Measurements from ENCODE around the gene AGBL4. TPM values are rescaled to one million over a fixed set of nuclear protein-coding genes. Genes with fewer than 3 reads are reported as not detected.

Gene AGBL4
- total RNA-seq, 4 donors from 2014 or later: not detected

DNA sequence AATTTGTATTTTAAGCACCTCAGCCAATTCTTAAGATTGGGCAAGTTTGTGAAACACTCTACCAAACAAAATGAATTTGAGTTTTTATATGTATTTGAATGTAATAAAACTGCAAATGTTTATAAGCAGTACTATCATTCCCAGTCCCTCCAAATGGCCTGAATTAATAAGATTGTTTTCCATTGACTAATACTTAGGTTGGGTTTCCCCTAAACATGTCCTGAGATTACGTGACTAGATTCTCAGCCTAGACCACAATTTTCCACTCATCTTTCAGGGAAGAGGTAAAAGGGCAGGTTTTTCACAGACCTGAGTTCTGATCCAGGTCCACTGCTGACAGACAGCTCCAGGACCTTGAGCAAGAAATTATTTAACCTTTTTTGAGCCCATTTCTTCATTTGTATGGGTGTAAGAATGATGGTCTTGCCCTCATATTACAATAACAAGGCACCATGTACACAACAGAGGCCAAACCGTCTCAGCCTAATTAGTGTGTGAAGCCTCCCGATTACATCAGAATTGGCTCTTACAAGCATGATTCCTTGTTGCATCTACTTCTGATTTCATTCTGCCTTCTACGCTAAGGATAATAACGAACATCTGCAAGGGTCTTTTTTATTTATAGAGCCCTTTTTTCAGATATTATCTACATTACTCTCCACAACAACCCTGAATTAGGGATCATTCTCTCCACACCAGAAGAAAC is 1298.3 kb downstream of the AGBL4 start:
- no peak for TF ChIP-seq POLR2A (IDR thresholded peaks at IDR 0.05)
- TF ChIP-seq, protein P1, sequence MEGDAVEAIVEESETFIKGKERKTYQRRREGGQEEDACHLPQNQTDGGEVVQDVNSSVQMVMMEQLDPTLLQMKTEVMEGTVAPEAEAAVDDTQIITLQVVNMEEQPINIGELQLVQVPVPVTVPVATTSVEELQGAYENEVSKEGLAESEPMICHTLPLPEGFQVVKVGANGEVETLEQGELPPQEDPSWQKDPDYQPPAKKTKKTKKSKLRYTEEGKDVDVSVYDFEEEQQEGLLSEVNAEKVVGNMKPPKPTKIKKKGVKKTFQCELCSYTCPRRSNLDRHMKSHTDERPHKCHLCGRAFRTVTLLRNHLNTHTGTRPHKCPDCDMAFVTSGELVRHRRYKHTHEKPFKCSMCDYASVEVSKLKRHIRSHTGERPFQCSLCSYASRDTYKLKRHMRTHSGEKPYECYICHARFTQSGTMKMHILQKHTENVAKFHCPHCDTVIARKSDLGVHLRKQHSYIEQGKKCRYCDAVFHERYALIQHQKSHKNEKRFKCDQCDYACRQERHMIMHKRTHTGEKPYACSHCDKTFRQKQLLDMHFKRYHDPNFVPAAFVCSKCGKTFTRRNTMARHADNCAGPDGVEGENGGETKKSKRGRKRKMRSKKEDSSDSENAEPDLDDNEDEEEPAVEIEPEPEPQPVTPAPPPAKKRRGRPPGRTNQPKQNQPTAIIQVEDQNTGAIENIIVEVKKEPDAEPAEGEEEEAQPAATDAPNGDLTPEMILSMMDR (IDR thresholded peaks at IDR 0.05): no peak
- 65 to 83% methylated on average over 5 of the region's 5 CpGs for WGBS, 2 donors
- DNase-seq: no peak
- H3K27ac ChIP-seq: no peak overlapping the region
- intact Hi-C loops (cut with DNase I): no loop called here
- peaks cover 0 to 7% (median 0%) of the 10 kb centered on the region in 3 donors for H3K36me3 ChIP-seq
- no peak overlapping the region for H3K4me3 ChIP-seq
- H3K4me1 ChIP-seq: no peaks in the 10 kb centered on the region
- no peaks in the 10 kb centered on the region for H3K9me3 ChIP-seq
- no peaks in the 10 kb centered on the region for H3K27me3 ChIP-seq

DNA sequence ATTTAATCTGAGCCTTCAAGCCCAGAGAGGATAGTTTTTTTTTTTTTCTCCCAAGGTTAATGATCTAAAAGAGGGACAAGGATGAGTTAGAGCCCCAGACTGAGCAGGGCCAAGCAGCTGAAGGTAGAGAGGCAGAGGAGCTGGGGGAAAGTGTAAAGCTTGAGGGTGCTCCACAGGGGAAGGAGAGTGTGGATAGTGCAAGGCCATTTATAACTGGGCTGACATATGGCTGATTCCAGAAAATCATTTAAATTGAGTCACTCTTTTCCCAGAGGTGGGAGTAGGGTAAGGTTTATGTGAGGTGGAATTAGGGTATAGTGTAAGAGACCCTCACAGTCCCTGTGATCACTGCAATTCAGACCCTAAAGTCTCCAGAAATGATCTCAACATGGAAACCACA is 1302.8 kb downstream of the AGBL4 start:
- H3K27ac ChIP-seq: no peak overlapping the region
- TF ChIP-seq, protein P1 (IDR thresholded peaks at IDR 0.05): no peak
- TF ChIP-seq POLR2A (IDR thresholded peaks at IDR 0.05): no peak
- H3K36me3 ChIP-seq: no peaks in the 10 kb centered on the region
- no peak overlapping the region for H3K4me3 ChIP-seq
- no peaks in the 10 kb centered on the region for H3K27me3 ChIP-seq
- no peaks in the 10 kb centered on the region for H3K4me1 ChIP-seq
- H3K9me3 ChIP-seq: no peaks in the 10 kb centered on the region
- DNase-seq: no peak
- intact Hi-C loops (cut with DNase I): no loop called here

DNA sequence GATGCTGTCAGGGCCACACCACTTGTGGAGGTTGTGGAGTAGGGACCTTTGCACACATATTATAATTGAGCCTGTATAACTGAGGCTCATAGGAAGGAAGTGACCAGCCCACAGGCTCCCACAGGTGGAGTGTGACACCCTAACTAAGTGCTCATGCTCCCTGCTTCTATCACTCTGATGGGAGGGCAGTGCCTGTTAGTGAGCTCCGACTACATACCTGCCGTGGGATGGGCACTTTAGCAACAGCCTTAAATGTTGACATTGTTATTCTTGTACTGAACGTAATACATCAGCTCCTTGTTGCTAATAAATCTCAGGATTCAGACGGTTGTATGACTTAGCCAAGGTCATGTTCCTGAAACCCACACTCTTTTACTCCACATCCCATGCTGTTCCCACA is 1305.0 kb downstream of the AGBL4 start:
- Histone ChIP-seq H3K36me3 (no peaks in the 10 kb centered on the region), H3K9me3 (no peaks in the 10 kb centered on the region), H3K27me3 (no peaks in the 10 kb centered on the region), H3K4me3 (no peak overlapping the region), H3K4me1 (no peaks in the 10 kb centered on the region), H3K27ac (no peak overlapping the region)
- WGBS, 2 donors: 76 to 77% methylated on average over 4 of the region's 4 CpGs
- intact Hi-C loops (cut with DNase I): no loop called here
- no peak for TF ChIP-seq POLR2A (IDR thresholded peaks at IDR 0.05)
- TF ChIP-seq, protein P1 (IDR thresholded peaks at IDR 0.05): no peak
- DNase-seq: no peak

DNA sequence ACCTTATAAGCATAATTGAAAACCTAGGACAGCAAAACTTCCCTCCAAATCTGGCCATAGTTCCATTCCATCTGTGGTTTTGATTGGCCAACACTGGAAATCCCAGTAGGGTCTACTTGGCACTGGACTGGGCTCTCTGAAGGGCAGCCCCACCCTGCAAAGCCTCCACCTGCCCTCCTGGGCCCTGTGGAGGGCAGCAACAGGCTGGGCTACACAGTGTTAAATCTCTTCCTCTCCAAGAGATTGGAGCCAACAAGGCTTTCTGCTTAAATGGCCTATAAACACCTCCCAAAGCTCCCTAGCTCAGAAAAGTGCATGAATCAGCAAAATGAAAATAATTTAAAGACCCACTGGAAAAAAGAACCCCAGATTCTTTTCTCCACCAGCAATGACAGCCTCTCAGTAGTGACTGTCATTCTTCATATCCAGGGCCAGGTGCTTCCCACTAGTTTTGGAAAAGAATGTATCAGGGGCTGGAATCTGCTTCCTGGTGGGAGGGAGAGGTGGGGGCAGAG is 1305.6 kb downstream of the AGBL4 start:
- H3K4me3 ChIP-seq: no peak overlapping the region
- no peak overlapping the region for H3K27ac ChIP-seq
- DNase-seq: no peak
- TF ChIP-seq POLR2A (IDR thresholded peaks at IDR 0.05): no peak
- TF ChIP-seq, protein P1 (IDR thresholded peaks at IDR 0.05): no peak
- no peaks in the 10 kb centered on the region for H3K9me3 ChIP-seq
- intact Hi-C loops (cut with DNase I): no loop called here
- no peaks in the 10 kb centered on the region for H3K36me3 ChIP-seq
- no peaks in the 10 kb centered on the region for H3K4me1 ChIP-seq
- H3K27me3 ChIP-seq: no peaks in the 10 kb centered on the region

DNA sequence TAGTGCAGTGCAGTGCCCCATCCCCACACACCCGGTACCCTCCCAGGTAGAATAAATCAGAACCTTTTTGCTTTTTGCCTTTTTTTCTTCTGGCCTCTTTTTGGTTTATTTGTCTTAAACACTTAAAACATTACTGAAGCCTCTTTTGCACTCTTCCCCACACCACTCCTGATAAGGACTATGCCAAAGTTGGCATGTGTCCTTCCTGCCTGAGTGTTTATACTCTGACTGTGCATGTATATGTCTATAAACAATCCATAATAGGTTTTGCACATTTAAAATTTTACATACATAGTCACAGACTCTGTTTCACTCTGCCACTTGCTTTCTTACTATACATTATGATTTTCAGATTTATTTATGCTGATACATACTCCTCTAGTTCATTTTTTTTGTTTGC is 1306.7 kb downstream of the AGBL4 start:
- no peaks in the 10 kb centered on the region for H3K4me1 ChIP-seq
- no peaks in the 10 kb centered on the region for H3K36me3 ChIP-seq
- intact Hi-C loops (cut with DNase I): no loop called here
- H3K27ac ChIP-seq: no peak overlapping the region
- no peak overlapping the region for H3K4me3 ChIP-seq
- no peak for DNase-seq
- no peak for TF ChIP-seq POLR2A (IDR thresholded peaks at IDR 0.05)
- TF ChIP-seq, protein P1 (IDR thresholded peaks at IDR 0.05): no peak
- 89 to 100% methylated on average over 1 of the region's 1 CpG for WGBS, 2 donors
- no peaks in the 10 kb centered on the region for H3K27me3 ChIP-seq
- H3K9me3 ChIP-seq: no peaks in the 10 kb centered on the region
